Mononuclear cell (primary cell): Measurements from ENCODE around the gene PICALM. TPM values are rescaled to one million over a fixed set of nuclear protein-coding genes. Genes with fewer than 3 reads are reported as not detected.

ENCODE experiments used
- H3K27me3 ChIP-seq: 2 replicates; pipeline ENCODE4 v1.6.0; 2011; ENCODE audit warnings: low read length, control low read depth; ENCODE audit not compliant: insufficient read depth
- H3K4me1 ChIP-seq: 2 replicates; pipeline ENCODE4 v1.5.1; 2011; ENCODE audit warnings: mild to moderate bottlenecking, low read length, control low read depth; ENCODE audit not compliant: insufficient read depth
- H3K4me3 ChIP-seq: 2 replicates; pipeline ENCODE4 v1.5.1; 2011; ENCODE audit warnings: mild to moderate bottlenecking, low read length, moderate library complexity
- H3K9me3 ChIP-seq: 2 replicates; pipeline ENCODE4 v1.5.1; 2011; ENCODE audit warnings: low read depth, mild to moderate bottlenecking, control low read depth, low read length
- total RNA-seq: library from RNA; depleted of rRNA; stranded (reverse); fragments of >200 nt; gene quantifications from one replicate; pipeline ENCODE4 v1.2.3, GENCODE V29; 2012

The PICALM gene
- total RNA-seq, 1 donor: 416 TPM

DNA sequence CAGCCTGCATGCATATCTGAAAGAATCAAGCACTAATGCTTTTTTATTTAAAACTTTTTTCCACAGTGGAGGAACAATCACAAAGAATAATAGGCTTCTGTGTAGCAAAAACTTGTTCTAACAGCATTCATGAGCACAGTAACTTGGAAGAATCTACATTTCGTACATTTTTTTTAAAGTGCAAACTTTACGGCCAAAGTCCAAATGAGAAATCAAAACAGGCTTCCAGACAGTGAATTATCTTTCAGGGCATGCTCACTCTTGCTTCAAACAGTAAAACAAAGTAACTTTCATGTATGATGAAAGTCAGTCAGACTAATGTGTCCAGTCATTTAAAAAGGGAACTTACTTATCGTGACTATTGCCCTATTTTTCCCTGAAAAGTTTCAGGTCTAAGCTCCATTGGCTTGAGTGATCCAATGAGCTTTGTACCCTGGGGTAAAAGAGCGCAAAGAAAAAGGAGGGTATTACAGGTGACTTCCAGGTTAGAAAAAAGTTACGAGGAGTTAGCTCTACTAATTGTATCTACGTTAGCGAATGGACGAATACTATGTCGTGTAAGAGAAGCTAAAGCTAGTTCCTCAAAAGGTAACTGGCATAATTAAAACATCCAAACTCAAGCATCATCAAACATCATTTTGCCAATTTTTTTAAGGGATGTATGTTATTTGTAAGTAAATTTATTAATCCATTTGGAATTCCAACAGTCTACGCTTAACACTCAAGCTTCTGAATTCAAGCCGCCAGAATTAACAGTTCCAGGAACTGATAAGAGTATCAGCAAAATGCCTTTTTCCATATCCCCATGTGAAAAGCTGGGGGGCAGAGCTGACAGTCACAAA lies 1.7 kb downstream of the PICALM start:
- no peaks in the 10 kb centered on the region for H3K9me3 ChIP-seq
- H3K4me3 ChIP-seq: peak overlapping the region; percentile 71
- H3K27me3 ChIP-seq: no peaks in the 10 kb centered on the region
- peaks cover 31% of the 10 kb centered on the region for H3K4me1 ChIP-seq

DNA sequence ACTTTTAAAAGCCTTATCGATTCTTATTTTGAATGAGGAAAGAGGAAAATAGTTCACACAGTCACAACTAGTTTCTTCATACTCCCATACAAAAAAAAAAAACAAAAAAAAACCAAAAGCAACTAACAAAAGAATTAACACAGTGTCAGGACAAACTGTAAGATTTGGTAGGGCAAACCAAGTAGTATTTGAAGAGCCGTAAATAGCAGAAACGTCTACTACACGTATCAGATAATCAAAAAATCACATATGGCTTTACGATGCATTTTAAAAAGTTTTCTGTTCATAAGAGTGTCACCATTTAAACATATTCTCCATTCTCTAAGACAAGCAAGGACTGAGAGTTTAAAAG lies 2.3 kb downstream of the PICALM start:
- peaks cover 37% of the 10 kb centered on the region for H3K4me1 ChIP-seq
- no peaks in the 10 kb centered on the region for H3K9me3 ChIP-seq
- no peaks in the 10 kb centered on the region for H3K27me3 ChIP-seq
- peak overlapping the region; percentile 71 for H3K4me3 ChIP-seq

DNA sequence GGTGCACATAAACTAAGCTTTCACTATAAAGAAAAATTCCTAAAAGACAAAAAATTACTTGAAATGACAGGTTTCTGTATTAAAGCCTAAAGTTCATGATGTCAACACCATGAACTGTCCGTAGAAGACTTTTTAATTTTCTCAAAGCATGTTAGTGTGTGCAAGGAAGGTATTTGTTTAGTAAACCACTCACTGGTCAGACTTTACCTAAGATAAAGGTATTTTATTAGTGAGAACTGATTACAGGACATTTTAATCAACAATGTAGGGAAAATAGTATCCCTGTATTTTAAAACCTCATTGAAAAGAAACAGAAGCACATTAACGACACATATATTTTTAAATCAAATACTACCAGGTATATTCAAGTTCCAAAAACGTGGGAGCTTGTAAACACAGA lies 2.9 kb downstream of the PICALM start:
- no peaks in the 10 kb centered on the region for H3K9me3 ChIP-seq
- H3K27me3 ChIP-seq: no peaks in the 10 kb centered on the region
- H3K4me1 ChIP-seq: peaks cover 43% of the 10 kb centered on the region
- peak overlapping the region; percentile 71 for H3K4me3 ChIP-seq

DNA sequence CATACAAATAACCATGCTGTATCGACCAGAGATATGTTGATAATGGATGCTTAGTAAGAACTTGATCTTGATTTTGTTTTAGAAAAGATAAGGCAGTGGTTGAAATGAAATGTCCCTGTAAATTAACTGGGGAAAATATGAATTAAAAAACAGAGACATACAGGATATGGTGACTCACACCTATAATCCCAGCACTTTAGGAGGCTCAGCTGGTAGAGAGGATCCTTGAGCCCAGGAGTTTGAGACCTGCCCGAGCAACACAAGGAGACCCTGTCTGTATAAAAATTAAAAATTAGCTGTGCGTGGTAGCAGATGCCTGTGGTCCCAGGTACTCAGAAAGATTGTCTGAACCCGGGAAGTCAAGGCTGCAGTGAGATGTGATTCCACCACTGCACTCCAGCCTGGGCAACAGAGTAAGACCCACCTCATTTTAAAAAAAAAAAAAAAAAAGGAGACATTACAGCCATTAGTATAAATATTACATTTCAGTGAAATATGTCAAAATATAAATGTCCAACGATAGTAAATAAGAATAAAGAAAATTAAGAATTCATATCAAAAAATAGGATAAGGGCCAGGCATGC lies 4.6 kb downstream of the PICALM start:
- peaks cover 45% of the 10 kb centered on the region for H3K4me1 ChIP-seq
- peak overlapping the region; percentile 18 for H3K4me3 ChIP-seq
- H3K9me3 ChIP-seq: no peaks in the 10 kb centered on the region
- no peaks in the 10 kb centered on the region for H3K27me3 ChIP-seq

DNA sequence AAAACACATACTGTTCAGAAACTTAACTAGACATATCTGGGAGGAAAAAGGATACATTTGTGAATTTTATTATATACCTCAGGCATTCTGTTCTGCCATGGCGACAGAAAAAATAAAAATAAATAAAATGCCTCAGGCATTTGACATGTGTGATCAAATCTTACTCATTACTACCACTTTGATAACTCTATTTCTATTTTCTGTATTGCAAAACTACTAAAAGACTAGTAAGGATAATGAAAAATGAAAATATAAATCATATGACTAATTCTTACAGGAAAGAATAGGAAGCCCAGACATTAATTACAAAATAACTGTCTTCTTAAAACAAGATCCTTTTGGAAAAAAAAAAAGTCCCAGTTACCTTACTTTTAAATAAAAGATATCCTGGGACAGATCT lies 5.3 kb downstream of the PICALM start:
- Histone ChIP-seq H3K27me3 (no peaks in the 10 kb centered on the region), H3K9me3 (no peaks in the 10 kb centered on the region), H3K4me1 (peaks cover 50% of the 10 kb centered on the region), H3K4me3 (no peak overlapping the region)

DNA sequence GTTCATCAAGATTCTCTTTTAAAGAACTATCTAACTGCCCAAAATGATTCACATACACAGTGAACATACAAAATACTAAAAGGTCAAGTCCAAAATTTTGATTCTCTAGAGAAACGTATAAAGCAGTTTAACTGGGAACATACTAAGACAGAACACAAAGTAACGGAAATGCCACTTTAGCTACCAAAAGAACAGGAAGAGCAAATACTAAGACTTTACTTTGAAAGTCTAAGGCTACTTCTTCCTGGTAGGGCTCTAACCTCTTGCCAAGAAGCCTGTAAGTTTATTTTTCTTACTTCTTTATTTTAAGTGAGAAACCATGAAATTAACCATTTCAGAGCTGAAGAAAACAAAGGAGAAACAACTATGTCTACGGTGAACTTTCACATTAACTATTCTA lies 6.2 kb downstream of the PICALM start:
- Histone ChIP-seq H3K4me3 (no peak overlapping the region), H3K27me3 (no peaks in the 10 kb centered on the region), H3K4me1 (peaks cover 57% of the 10 kb centered on the region), H3K9me3 (no peaks in the 10 kb centered on the region)

DNA sequence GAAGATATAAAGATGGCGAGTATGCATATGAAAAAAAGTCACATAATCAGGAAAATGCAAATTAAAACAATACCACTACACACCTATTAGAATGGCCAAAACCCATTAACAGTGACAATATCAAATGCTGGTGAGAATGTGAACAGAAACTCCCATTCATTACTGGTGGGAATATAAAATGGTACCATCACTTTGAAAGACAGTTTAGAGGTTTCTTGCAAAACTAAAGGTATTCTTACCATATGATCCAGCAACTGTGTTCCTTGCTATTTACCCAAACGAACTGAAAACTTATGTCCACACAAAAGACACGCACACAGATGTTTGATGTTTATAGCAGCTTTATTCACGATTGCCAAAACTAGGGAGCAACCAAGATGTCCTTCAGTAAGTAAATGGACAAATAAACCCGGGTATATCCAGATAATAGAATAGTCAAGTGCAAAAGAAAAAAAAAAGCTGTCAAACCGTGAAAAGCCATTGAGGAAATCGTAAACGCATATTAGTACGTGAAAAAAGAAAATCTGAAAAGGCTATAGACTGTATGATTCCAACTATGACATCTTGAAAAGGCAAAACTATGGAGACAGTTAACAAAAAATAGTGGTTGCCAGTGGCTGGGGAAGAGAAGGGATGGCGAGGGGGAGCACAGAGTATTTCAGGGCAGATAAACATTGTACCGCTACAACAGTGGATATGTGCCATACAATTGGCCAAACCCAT lies 7.2 kb downstream of the PICALM start:
- Histone ChIP-seq H3K9me3 (no peaks in the 10 kb centered on the region), H3K27me3 (no peaks in the 10 kb centered on the region), H3K4me3 (no peak overlapping the region), H3K4me1 (peaks cover 65% of the 10 kb centered on the region)

DNA sequence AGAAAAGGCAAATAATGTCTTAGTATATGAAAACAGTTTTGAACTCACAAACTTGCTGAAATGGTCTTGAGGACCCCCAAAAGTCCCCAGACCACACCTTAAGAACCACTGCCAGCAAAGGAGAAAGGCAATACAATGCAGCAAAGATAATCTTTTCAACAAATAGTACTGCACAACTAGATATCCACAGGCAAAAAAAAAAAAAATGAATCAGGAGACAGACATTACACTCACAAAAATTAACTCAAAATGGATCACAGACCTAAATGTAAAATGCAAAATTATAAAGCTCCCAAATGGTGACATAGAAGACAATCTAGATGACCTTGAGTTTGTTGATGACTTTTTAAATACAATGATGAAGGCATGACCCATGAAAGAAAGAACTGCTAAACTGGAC lies 8.3 kb downstream of the PICALM start:
- H3K4me1 ChIP-seq: peaks cover 71% of the 10 kb centered on the region
- H3K27me3 ChIP-seq: no peaks in the 10 kb centered on the region
- H3K9me3 ChIP-seq: no peaks in the 10 kb centered on the region
- no peak overlapping the region for H3K4me3 ChIP-seq

DNA sequence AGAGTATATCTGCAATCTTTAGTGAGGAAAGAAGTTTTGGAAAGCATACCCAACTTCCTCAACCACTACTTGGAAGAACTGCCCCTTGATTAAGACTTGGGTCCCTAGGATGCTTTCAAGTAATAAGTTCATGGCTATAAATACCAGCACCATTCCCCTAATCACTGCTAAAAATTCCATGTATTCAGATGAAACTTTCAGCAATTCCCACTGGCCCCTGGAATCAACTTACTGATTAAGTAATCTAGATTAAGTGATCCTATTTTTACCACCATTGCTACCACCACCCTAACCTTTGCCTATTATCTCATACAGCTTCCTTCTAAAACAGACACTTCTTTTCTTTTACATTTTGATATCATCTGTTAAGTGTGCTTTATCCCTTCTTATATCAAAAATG lies 10.5 kb downstream of the PICALM start:
- H3K4me1 ChIP-seq: peaks cover 76% of the 10 kb centered on the region
- no peaks in the 10 kb centered on the region for H3K27me3 ChIP-seq
- H3K4me3 ChIP-seq: no peak overlapping the region
- no peaks in the 10 kb centered on the region for H3K9me3 ChIP-seq

DNA sequence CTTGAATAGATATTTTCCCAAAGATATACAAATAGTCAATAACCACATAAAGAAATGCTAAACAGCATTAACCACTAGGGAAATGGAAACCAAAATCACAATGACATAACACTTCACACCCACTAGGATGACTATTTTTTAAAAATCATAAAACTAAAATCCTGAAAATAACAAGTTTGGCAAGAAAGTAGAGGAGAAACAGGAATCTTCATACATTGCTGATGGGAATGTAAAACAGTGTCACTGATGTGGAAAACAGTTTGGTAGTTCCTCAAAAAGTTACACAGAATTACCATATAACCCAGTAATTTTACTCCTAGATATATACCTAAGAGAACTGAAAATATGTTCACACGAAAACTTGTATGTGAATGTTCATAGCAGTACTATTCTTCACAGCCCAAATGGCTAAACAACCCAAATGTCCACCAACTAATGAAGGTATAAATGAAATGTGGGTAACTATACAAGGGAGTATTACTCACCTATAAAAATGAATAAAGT lies 12.5 kb downstream of the PICALM start:
- Histone ChIP-seq H3K4me1 (peaks cover 83% of the 10 kb centered on the region), H3K4me3 (no peak overlapping the region), H3K9me3 (no peaks in the 10 kb centered on the region), H3K27me3 (no peaks in the 10 kb centered on the region)

DNA sequence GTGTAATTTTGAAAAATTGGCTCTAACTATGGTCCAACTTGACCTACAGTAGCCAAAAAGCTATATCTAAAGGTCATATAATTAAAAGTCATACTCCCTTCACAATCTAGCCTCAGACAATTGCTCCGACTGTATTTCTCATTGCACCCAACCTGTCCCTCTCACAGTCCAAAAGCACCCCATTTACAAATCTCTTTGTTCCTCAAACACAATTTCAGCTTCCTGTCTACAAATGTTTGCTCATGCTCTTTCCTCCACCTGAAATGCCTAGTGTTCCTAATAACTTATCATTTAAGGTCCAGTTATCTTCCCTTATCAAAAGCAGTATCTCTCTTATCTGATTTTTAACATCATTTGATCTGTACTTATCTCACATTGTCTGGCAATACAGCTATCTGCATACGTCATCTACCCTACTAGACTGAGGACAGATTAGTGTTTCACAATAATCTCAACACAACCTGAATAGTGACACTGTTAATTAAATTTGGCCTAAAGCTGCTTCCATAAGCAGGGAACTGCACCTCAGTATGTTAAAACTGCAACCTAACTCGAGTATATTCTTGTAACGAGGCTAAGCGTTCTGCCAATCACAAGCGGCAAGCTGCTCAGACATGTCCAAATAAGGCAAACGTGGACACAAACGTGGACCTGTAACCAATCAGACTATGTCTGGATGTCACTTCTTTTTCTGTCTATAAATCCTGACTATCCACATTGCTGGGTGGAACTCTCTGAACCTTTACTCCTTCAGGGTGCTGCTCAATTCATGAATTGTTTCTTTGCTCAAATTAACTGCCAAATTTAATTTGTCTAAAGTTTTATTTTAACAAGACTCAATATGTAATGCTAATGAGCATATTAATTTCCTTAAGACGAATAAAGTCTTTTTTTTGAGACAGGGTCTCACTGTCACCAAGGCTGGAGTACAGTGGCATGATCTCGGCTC lies 15.9 kb downstream of the PICALM start:
- Histone ChIP-seq H3K4me3 (no peak overlapping the region), H3K27me3 (no peaks in the 10 kb centered on the region), H3K4me1 (peaks cover 83% of the 10 kb centered on the region), H3K9me3 (no peaks in the 10 kb centered on the region)

DNA sequence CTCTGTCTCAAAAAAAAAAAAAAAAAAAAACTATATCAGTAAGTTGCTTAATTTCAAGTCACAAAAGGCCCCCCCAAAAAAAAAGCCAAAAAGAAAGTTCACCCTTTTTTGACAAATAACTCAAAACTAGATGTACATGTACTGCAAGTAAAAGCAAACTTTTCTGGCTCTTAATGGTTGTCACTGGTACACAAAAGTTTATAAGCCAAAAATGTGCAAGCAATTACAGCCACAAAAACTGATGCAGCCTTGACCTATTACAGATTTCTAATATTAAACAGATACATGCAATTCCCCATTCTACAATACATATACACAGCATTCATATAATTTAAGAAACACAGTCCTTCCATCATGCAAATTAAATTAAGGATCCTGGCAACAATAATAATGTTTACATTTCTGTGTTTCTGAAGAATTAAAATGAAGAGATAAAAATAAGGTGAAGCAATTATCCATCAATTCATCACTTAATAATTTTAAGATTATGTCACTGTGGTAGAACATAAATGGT lies 18.6 kb downstream of the PICALM start:
- no peaks in the 10 kb centered on the region for H3K27me3 ChIP-seq
- peaks cover 90% of the 10 kb centered on the region for H3K4me1 ChIP-seq
- H3K9me3 ChIP-seq: no peaks in the 10 kb centered on the region
- H3K4me3 ChIP-seq: no peak overlapping the region

DNA sequence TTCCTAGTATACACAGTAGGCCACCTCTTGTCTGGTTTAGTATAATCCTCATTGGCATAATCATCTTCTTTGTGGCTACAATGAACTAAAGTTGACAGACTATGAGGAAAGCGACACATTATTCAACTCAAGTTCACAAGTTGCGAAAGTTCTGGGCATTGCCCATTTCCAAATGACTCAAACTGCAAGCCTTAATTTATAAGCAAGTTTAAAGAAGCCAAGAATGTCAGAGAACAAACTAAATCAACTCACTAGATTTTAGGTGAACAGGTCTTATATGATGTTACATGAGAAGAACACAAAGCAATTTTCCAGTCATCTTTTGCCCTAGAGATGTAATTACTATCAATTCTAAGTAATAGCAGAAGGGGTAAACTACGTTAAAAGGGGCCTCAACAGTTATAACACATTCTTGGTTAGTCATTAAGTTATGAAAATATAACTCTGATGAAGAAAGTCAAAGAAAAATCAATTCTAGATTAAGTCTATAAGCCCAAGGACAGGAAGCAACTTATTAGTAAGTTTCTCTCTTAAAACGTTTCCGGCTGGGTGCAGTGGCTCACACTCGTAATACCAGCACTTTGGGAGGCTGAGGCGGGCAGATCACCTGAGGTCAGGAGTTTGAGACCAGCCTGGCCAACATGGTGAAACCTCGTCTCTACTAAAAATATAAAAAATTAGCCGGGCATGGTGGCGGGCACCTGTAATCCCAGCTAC lies 21.5 kb downstream of the PICALM start:
- H3K9me3 ChIP-seq: no peaks in the 10 kb centered on the region
- H3K27me3 ChIP-seq: no peaks in the 10 kb centered on the region
- peaks cover 90% of the 10 kb centered on the region for H3K4me1 ChIP-seq
- no peak overlapping the region for H3K4me3 ChIP-seq

DNA sequence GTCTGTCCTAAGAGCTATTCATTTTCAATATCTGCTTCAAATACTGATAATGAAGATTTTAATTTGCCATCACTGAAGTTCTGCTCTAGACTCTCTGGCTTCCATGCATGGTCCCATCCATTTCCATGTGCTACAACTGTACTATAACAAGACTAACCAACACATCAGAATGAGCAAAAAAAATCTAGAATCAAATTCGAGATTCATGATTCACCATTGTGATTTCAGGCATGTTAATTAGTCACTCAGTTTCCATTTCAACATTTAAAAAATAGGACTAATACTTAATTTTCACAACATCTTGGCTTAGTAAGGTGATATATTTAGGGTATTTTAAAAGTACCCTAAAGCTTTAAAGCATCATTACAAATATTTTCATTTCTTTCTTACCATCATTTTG lies 22.8 kb downstream of the PICALM start:
- H3K9me3 ChIP-seq: no peaks in the 10 kb centered on the region
- H3K27me3 ChIP-seq: no peaks in the 10 kb centered on the region
- H3K4me1 ChIP-seq: peaks cover 87% of the 10 kb centered on the region
- H3K4me3 ChIP-seq: no peak overlapping the region
